ENCODE measurements around the gene SPNS3.
A peak's percentile ranks its signal among the peaks of the same experiment; 100 is the strongest.

Gene SPNS3

DNA sequence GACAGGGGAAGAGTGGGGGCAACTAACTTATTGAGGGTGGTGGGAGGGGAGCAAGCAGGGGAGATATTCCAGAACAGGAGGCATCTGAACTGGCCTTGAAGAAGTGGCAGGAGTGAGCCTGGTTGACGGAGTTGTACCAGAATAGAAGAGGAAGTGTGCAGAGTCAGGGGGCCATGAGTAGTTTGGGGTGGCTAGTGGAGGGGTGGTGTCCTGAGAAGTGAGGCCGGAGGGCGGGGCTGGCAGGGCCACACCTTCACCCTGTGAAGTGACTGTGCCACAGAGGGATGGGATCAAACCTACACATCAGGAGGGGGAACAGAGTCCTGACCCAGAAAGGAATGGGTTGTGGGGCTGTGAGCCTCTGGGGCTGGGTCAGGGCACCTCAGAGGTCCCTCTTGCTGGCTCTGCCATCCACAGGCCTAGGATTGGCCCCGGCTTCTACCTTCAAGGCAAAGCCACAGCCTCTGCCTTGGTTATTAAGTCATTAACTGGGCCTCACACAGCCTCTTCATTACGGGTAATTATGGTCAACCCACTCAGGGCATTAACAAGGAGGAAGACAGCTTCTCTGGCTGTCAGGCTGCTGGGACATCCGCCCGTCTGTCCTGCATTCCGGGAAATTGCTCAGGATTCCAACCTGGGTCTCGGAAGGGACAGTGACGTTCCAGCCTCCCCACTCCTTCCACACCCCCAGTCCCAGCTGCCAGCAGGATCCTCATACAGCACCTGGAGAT, 77.6 kb downstream of the SPNS3 start:
- no peak for DNase-seq

DNA sequence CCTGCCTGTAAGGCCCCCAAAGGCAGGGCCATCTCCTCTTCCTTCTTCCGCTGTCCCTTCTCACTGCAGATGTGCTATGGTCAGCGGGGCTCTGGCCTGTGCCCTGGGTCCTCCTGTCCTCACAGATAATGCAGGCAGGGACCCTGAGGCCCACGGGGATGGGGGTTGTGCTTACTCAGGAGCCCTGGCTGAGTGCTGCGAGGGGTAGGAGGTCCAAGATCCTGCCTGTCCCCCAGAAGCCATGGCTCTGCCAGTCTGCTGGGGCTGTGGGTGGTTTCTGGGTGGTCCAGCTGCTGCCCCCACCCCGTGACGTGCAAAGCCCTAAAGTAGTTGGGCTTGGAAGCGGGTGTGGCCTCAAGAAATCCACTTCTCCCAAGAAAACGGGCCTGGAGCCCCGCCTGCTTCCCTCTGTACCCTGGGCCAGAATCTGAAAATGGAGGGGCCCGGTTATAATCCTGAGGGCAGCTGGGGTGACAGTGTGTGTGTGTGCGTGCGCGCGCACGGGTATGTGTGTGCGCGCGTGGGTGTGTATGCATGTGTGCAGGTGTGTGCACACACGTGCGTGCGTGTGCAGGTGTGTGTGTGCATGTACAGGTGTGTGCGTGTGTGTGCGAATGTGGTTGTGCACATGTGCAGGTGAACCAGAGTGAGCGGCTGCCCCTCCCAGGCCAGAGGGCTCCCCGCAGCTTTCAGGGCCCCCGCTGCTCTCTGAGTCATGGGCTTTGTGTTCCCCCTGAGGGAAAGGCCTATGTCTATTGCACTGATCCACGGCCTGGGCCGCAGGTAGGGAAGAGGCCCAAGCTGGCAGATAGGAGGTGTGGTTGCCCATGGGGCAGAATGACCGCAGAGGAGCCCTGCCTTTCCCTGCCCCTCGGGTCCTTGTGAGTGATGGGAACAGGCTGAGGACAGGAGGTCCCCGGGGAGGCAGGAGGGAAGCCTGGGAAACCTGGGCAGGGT, 78.7 kb downstream of the SPNS3 start:
- no peak for DNase-seq

- no peak for DNase-seq
Measured at GRCh38 chr17:4513113-4514032, 79.6 kb downstream of the SPNS3 start.

DNA sequence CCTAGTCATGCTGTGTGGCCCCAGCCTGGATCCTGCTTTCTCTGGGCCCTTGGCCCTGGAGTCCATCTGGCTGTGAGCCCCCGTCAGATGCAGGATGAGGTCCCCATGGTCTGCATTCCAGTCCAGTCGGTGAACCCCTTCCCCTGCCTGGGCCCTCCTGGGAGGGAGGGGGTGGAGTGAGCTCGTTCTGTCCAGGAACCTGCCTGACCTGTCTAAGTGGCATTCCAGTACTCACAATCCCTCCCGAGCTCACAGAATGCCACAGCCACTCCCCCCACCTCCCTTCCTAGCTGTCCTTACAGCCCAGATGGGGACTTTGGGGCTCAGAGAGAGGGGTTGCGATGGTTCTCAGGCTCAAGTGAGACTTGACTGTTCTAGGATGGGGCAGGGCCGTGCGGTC, 80.5 kb downstream of the SPNS3 start:
- no peak for DNase-seq

- no peak for DNase-seq
Measured at GRCh38 chr17:4514779-4515178, 81.0 kb downstream of the SPNS3 start.

GRCh38 chr17:4515501-4515900, 81.8 kb downstream of the SPNS3 start:
- DNase-seq = no peak

DNA sequence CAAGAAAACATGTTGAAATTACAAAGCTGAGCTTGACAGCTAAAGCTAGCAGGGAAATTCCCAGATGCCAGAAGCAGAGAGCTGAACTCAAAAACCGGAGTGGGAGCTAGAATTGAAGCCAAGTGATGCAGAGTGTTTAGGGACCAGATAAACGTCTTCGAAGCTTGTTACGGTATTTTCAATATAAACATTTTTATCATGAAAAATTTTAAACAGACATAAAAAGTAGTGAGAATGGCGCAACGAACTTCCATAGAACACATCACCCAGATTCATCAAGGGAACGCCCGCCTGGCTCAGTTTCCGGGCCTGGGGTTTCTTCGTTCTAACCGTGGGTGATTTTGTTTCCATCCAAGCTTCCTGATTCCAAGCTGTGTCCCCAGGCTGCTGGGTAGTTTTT, 83.0 kb downstream of the SPNS3 start:
- DNase-seq = no peak

GRCh38 chr17:4518901-4519300, 85.2 kb downstream of the SPNS3 start:
- no peak for DNase-seq

GRCh38 chr17:4519361-4519788, 85.6 kb downstream of the SPNS3 start:
- DNase-seq = peak; percentile 71

GRCh38 chr17:4520060-4520893, 86.5 kb downstream of the SPNS3 start:
- DNase-seq = no peak

GRCh38 chr17:4520894-4521600, 87.3 kb downstream of the SPNS3 start:
- no peak for DNase-seq

GRCh38 chr17:4522661-4523060, 88.9 kb downstream of the SPNS3 start:
- DNase-seq = no peak

GRCh38 chr17:4523946-4524345, 90.2 kb downstream of the SPNS3 start:
- DNase-seq = no peak

- no peak for DNase-seq
Measured at GRCh38 chr17:4525691-4526397, 92.1 kb downstream of the SPNS3 start.

- no peak for DNase-seq
Measured at GRCh38 chr17:4527134-4527533, 93.4 kb downstream of the SPNS3 start.

- DNase-seq = no peak
Measured at GRCh38 chr17:4527566-4528125, 93.9 kb downstream of the SPNS3 start.

- DNase-seq = no peak
Measured at GRCh38 chr17:4529533-4530152, 95.9 kb downstream of the SPNS3 start.

GRCh38 chr17:4530799-4531730, 97.3 kb downstream of the SPNS3 start:
- no peak for DNase-seq
